ENCODE results near the gene CASP14.
"Not testable (repeated sequence)": the region's sequence is repeated elsewhere in the genome, so short reads cannot be mapped to it uniquely, and the experiment has no call there.

Gene CASP14

GRCh38 chr19:15042003-15042402 is 7.3 kb upstream of the CASP14 start:
- DNase-seq (ENCODE audit: low read depth) = no peak
- no peak for TF ChIP-seq CTCF (conservative IDR thresholded peaks at IDR 0.05; ENCODE audit: low read depth, low read length)

GRCh38 chr19:15042826-15043225 is 6.5 kb upstream of the CASP14 start:
- TF ChIP-seq CTCF (conservative IDR thresholded peaks at IDR 0.05; ENCODE audit: low read depth, low read length) = no peak
- no peak overlapping the region for H3K4me3 ChIP-seq (ENCODE audit: low read length)
- no peak for DNase-seq (ENCODE audit: low read depth)

More at GRCh38 chr19:15042003-15042402, 7.3 kb upstream of the CASP14 start:
- no peak overlapping the region for H3K4me3 ChIP-seq (ENCODE audit: low read length)

- TF ChIP-seq CTCF (conservative IDR thresholded peaks at IDR 0.05; ENCODE audit: low read depth, low read length) = no peak
- no peak overlapping the region for H3K4me3 ChIP-seq (ENCODE audit: low read length)
Observed at GRCh38 chr19:15045506-15045905, 3.8 kb upstream of the CASP14 start.

GRCh38 chr19:15047680-15048079 is 1.6 kb upstream of the CASP14 start:
- no peak for TF ChIP-seq CTCF (conservative IDR thresholded peaks at IDR 0.05; ENCODE audit: low read depth, low read length)
- no peak for DNase-seq (ENCODE audit: low read depth)
- H3K4me3 ChIP-seq (ENCODE audit: low read length) = no peak overlapping the region

More at GRCh38 chr19:15045506-15045905, 3.8 kb upstream of the CASP14 start:
- DNase-seq (ENCODE audit: low read depth) = no peak

GRCh38 chr19:15048128-15048527 is 1.2 kb upstream of the CASP14 start:
- no peak overlapping the region for H3K4me3 ChIP-seq (ENCODE audit: low read length)
- TF ChIP-seq CTCF (conservative IDR thresholded peaks at IDR 0.05; ENCODE audit: low read depth, low read length) = no peak
- DNase-seq (ENCODE audit: low read depth) = no peak

- no peak for TF ChIP-seq CTCF (conservative IDR thresholded peaks at IDR 0.05; ENCODE audit: low read depth, low read length)
- H3K4me3 ChIP-seq (ENCODE audit: low read length) = no peak overlapping the region
- DNase-seq (ENCODE audit: low read depth) = no peak
Observed at GRCh38 chr19:15050639-15051038, 1.4 kb downstream of the CASP14 start.

- no peak overlapping the region for H3K4me3 ChIP-seq (ENCODE audit: low read length)
- no peak for DNase-seq (ENCODE audit: low read depth)
- TF ChIP-seq CTCF (conservative IDR thresholded peaks at IDR 0.05; ENCODE audit: low read depth, low read length) = no peak
Observed at GRCh38 chr19:15062036-15062435, 12.8 kb downstream of the CASP14 start.

- H3K4me3 ChIP-seq (ENCODE audit: low read length); DNase-seq (ENCODE audit: low read depth): not testable (repeated sequence)
Observed at GRCh38 chr19:15070386-15070785, 21.1 kb downstream of the CASP14 start.

All from retinal pigment epithelial cell (primary cell).